Spinal cord (tissue), 10 donors: Measurements from ENCODE around the gene TAS1R3. TPM values are rescaled to one million over a fixed set of nuclear protein-coding genes. Genes with fewer than 3 reads are reported as not detected.

Experiments
- DNase-seq, 6 donors: peaks; one replicate each; pipeline versions ENCODE4 v3.0.0 to v3.0.0-alpha.2; 2013 to 2015; ENCODE audit warnings: low spot score in 6 of 6, low read depth in 4 of 6
- H3K27ac ChIP-seq: one replicate; pipeline ENCODE4 v1.5.1; 2013; ENCODE audit warnings: low read depth, low read length, control low read depth
- H3K27me3 ChIP-seq: one replicate; pipeline ENCODE4 v1.6.1; 2013; ENCODE audit warnings: low read length; ENCODE audit not compliant: control insufficient read depth, insufficient read depth
- H3K36me3 ChIP-seq: one replicate; pipeline ENCODE4 v1.6.1; 2013; ENCODE audit warnings: low read length; ENCODE audit not compliant: control insufficient read depth, insufficient read depth
- H3K4me1 ChIP-seq: one replicate; pipeline ENCODE4 v1.6.1; 2013; ENCODE audit warnings: low read length; ENCODE audit not compliant: control insufficient read depth, insufficient read depth
- H3K4me3 ChIP-seq: one replicate; pipeline ENCODE4 v1.5.1; 2013; ENCODE audit warnings: low read depth, low read length, control low read depth
- H3K9me3 ChIP-seq: one replicate; pipeline ENCODE4 v1.6.1; 2013; ENCODE audit warnings: low read length; ENCODE audit not compliant: control insufficient read depth, insufficient read depth
- WGBS: methylation state at CpG from one replicate; pipeline ENCODE4 v1.1.5; 2013; ENCODE audit warnings: missing lambda C conversion rate; ENCODE audit not compliant: insufficient coverage; 5-methylcytosine and 5-hydroxymethylcytosine counted together
- polyA plus RNA-seq, 2 donors: library from polyadenylated mRNA; unstranded; fragments of 120-200 nt; gene quantifications; one replicate each; pipeline ENCODE4 v1.2.1, GENCODE V29; 2013; ENCODE audit not compliant: insufficient read length in 2 of 2
- total RNA-seq, 2 donors: library from RNA; depleted of rRNA in 1 of 2; stranded (reverse); fragments of 120-200 nt in 1 of 2; fragments of >200 nt in 1 of 2; gene quantifications; one replicate each; pipeline versions ENCODE4 v1.2.3 to v1.2.4, GENCODE V29; 2013 to 2014
- donor health status: healthy.

TAS1R3 gene
- total and polyA plus RNA-seq, 4 donors = 0.10 to 0.98 (median 0.65) TPM

DNA sequence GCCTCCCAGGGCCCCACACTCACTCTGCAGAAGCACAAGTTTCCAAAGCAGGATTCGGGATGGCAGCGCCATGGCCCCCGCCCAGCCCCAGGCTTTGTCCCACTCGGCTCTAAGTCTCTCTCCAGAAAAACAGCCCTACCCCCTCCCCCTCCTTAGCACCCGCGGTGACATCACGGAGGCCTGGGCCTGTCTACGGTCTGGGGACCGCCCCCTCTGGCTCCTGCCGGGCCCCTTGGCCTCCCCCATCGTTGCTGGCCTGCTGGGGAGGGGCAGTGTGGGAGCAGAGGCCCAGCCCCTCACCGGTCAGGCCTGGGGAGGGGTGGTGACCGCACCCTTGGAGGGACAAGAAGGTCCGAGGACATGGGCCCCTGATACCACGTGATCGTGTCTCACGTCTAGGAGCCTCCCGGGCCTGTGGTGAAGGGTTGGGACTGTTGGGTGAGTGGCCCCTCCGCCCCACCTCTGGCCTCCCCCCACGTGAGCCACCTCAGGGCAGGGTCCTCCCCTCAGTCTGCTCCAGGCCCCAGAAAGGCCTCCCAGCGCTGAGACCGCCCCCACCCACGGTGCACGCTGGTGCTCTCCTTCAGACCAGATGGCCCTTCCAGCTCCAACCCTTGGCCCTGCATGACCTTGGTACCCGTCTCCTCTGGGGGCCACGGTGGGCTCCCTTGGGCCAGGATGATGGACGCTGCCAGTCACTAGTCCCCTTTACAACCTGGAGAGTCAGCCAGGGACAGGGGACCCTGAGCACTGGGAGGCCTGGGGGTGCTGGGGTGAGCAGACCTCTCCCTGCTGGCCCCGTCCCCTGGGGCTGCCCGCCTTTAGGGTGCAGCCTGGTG, 27.6 kb downstream of the TAS1R3 start, which contains the start of gene MXRA8:
Gene MXRA8 (minus strand): TSS at position 123 of the 839 bp plus-strand sequence. CDS start 51 bp downstream, at position 72.
- peaks cover 13% of the 10 kb centered on the region for H3K36me3 ChIP-seq
- H3K9me3 ChIP-seq = no peaks in the 10 kb centered on the region
- DNase-seq = peak in 2 of 6 donors; percentile 54 to 86
- peaks cover 71% of the 10 kb centered on the region for H3K4me1 ChIP-seq
- H3K27ac ChIP-seq = peak within 1 kb of the TSS; percentile 91
- peak within 1 kb of the TSS; percentile 57 for H3K4me3 ChIP-seq
- H3K27me3 ChIP-seq = peaks cover 18% of the 10 kb centered on the region
- 24% methylated on average over 19 of the region's 29 CpGs for WGBS

DNA sequence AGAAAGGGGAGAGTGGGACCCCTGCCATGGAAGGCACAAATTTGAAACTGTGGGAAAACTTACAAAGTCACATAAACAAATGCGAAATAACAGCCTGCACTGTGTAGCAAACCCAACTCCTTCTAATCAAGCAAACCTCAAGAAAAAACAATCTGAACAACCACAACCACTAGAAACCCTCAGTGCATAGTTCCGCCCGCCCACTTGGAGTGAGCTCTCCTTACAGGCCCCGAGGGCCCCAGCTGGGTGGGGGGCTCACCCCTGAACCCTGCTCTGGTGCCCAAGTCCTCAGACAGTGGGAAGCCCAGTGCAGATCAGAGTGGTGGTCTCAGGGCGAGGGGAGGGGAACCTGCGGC, 28.2 kb downstream of the TAS1R3 start:
- WGBS = 88% methylated on average over 2 of the region's 6 CpGs
- H3K27ac ChIP-seq = peak overlapping the region; percentile 91
- DNase-seq = peak in 1 of 6 donors; percentile 55
- H3K4me1 ChIP-seq = peaks cover 65% of the 10 kb centered on the region
- H3K27me3 ChIP-seq = peaks cover 13% of the 10 kb centered on the region
- H3K36me3 ChIP-seq = peaks cover 7% of the 10 kb centered on the region
- H3K4me3 ChIP-seq = no peak overlapping the region
- H3K9me3 ChIP-seq = no peaks in the 10 kb centered on the region

DNA sequence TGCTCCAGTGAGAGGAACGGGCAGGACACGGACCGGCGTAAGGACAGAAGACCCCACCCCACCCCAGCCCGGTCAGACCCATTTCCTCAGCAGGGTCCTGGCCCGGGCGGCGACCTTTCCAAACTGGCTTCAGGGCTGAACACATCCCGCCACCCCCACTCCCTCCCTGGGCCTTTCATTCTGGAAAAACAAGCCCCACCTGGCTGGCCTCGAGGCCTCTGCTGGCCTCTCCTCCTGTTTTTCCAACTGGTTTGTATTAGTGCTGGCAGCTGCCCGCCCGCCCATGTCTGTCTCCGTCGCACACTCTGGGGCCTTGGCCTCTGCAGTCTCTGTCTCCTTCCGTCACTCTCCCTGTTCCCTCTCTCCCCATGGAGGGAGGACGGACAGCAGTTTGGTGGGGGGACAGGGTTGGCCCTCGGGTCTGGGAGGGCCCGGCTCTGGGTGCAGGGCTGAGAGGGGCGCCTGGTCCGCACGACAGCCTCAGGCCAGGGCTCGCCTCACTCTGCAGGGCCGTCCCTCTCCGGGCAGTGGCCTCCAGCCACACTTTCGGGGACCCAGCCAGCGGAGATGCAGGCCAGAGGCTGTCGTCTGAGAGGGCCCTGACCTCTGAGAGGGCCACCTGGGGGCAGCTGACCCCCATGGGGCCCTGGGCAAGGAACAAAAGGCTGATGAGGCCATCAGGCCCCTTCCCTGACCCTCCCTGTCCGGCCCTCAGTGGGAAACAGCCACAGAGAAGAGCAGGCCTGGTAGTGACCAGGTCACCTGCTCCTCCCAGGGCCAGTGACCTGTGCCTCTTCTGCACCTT, 28.8 kb downstream of the TAS1R3 start:
- 58% methylated on average over 25 of the region's 28 CpGs for WGBS
- Histone ChIP-seq H3K27ac (peak overlapping the region; percentile 91), H3K4me1 (peaks cover 61% of the 10 kb centered on the region)

DNA sequence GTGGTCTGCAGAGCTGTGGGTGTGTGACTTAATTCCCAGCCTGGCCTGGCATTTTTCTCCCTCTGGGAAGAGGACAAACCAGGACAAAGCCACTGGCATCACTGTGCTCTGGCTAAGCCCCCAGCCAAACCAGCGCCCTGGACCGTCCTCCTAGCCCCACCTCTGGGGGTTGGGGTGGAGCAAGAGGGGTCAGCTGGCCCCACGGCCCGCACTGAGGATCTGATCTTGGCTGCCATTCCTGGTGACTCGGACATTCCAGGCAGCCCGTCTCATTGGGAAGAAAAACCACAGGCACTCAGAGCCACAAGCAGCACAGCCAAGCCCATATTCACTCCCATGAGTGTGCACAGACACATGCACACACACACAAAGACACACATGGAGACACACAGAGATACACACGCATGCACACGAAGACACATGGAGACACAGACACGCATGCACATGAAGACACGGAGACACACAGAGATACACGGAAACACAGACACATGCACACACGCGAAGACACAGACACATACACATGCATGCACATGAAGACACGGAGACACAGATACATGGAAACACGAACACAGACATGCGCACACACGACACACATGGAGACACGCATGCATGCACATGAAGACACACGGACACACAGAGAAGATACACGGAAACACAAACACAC, 29.6 kb downstream of the TAS1R3 start:
- WGBS = 70% methylated on average over 20 of the region's 20 CpGs
- Histone ChIP-seq H3K4me3 (no peak overlapping the region), H3K4me1 (peaks cover 61% of the 10 kb centered on the region), H3K27me3 (peaks cover 11% of the 10 kb centered on the region), H3K36me3 (peaks cover 2% of the 10 kb centered on the region), H3K27ac (peak overlapping the region; percentile 91), H3K9me3 (no peaks in the 10 kb centered on the region)
- DNase-seq = no peak

More for the DNA sequence above, 28.8 kb downstream of the TAS1R3 start:
- Histone ChIP-seq H3K9me3 (no peaks in the 10 kb centered on the region), H3K36me3 (peaks cover 2% of the 10 kb centered on the region), H3K4me3 (no peak overlapping the region), H3K27me3 (peaks cover 11% of the 10 kb centered on the region)
- DNase-seq = peak in 1 of 6 donors; percentile 71

DNA sequence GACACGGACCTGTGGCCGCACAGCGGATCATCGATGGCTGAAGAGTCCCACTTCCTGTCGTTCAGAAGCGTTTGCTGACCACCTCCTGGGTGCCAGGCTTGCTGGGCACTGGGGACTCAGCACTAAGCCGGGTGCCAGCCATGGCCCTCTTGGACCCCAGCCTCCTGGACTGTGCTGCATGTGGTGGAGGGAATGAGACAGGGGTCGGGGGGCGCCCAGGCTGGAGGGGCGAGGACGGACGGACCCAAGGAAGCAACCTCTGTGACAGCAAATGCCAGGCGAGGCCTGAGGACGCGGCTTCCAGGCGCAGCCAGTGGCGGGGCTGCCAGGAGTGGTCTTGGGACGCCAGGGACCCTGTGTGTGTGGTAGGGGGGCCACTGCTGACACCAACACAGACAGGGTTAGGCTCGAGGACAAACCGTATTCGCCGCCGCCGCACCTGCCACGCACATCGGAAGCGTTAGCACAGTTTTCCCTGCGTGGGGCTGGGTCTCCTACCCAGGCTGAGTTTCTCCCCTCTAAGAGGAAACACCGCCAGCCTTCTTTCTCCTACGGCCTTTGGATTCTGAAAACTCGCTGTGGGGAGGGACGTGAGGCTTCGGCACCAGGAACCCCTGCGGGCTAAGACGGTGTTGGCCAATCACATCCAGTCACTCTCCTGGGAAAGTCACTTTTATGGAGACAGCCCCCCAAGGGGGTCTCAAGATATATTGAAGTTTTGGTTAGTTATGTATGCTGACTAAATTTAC, 30.3 kb downstream of the TAS1R3 start:
- peak overlapping the region; percentile 91 for H3K27ac ChIP-seq
- peaks cover 56% of the 10 kb centered on the region for H3K4me1 ChIP-seq
- no peaks in the 10 kb centered on the region for H3K9me3 ChIP-seq
- H3K27me3 ChIP-seq = peaks cover 11% of the 10 kb centered on the region
- H3K4me3 ChIP-seq = peak overlapping the region; percentile 16
- peaks cover 2% of the 10 kb centered on the region for H3K36me3 ChIP-seq
- WGBS = 62% methylated on average over 26 of the region's 35 CpGs
- DNase-seq = peak in 1 of 6 donors; percentile 39

DNA sequence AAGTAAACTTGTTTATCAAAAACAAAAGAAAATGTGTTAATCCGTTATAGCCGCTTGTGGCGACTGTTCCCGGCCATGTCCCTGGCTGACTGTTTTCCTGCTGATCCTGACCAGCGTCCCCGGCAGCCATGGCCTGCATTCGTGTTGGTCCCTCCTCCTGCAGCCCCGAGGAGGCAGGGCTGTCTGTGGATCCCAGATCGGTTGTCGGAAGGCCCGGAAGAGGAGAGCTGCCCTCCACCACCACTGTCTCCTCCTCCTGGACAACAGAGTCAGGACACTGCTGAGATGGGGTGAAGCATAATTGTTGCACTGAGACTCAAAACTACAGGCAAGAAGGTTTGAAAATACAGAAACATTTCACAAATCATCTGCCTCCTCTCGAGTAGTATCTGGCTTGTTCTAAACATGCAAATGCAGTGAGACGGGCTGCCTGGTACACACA, 30.9 kb downstream of the TAS1R3 start:
- 31% methylated on average over 9 of the region's 13 CpGs for WGBS
- Histone ChIP-seq H3K4me3 (peak overlapping the region; percentile 16), H3K9me3 (no peaks in the 10 kb centered on the region), H3K27me3 (peaks cover 7% of the 10 kb centered on the region), H3K4me1 (peaks cover 52% of the 10 kb centered on the region), H3K27ac (peak overlapping the region; percentile 91), H3K36me3 (no peaks in the 10 kb centered on the region)
- peak in 2 of 6 donors; percentile 39 to 65 for DNase-seq

DNA sequence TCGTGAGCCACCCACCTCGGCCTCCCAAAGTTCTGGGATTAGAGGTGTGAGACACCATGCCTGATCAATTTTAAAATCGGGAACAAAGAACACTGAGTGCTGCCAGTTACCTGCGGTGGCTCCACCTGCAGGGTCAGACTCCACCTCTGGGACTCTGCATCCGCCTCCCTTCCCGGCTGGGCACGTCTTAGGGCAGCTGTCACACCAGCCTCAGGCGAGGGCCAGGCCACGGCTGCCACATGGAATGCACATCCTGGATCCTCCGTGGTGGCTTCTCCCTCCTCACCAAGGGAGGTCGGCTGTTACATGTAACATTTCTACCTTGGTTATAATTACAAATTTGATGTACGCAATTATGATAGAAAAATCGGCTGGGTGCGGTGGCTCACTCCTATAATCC, 33.2 kb downstream of the TAS1R3 start:
- WGBS = 74% methylated on average over 9 of the region's 14 CpGs
- H3K27ac ChIP-seq = no peak overlapping the region
- no peaks in the 10 kb centered on the region for H3K27me3 ChIP-seq
- H3K36me3 ChIP-seq = no peaks in the 10 kb centered on the region
- no peak for DNase-seq
- H3K9me3 ChIP-seq = no peaks in the 10 kb centered on the region
- peaks cover 29% of the 10 kb centered on the region for H3K4me1 ChIP-seq
- no peak overlapping the region for H3K4me3 ChIP-seq

DNA sequence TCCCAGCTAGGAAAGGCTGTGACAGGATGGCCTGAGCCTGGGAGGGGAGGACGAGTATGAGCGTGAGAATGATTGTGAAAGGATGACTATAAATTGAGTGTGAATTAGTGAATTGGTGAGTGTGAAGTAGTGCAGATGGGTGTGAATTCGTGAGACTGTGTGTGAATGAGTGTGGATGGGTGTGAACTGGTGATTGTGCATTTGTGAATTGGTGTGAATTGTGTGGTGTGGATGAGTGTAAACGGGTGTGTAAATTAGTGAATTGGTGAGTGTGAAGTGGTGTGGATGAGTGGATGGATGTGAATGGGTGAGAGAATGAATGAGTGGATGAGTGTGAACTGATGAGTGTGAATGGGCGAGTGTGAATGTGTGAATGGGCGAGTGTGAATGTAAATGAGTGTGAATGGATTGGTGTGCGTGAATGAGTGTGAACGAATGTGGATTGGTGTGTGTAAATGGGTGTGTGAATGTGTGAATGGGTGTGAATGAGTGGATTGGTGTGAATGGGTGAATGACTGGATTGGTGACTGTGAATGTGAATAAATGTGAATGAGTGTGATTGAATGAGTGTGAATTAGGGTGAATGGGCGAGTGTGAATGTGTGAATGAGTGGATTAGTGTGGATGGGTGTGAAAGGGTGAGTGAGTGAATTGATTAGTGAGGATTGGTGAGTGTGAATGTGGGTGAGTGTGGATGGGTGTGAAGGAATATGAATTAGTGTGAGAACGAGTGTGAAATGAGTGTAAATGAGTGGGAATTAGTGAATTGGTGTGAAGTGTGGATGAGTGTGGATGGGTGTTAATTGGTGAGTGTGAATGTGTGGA, 35.0 kb downstream of the TAS1R3 start:
- no peak overlapping the region for H3K27ac ChIP-seq
- no peak for DNase-seq
- no peaks in the 10 kb centered on the region for H3K27me3 ChIP-seq
- peaks cover 14% of the 10 kb centered on the region for H3K4me1 ChIP-seq
- peaks cover 8% of the 10 kb centered on the region for H3K36me3 ChIP-seq
- 87% methylated on average over 10 of the region's 10 CpGs for WGBS
- no peaks in the 10 kb centered on the region for H3K9me3 ChIP-seq
- no peak overlapping the region for H3K4me3 ChIP-seq
